ENCODE data around the gene TMEM245.
"Not testable (repeated sequence)": the region's sequence is repeated elsewhere in the genome, so short reads cannot be mapped to it uniquely, and the experiment has no call there.

TMEM245 gene

GRCh38 chr9:109001275-109001676 lies 118.5 kb downstream of the TMEM245 start:
- no peak for DNase-seq (ENCODE audit: low read depth in 1 of 2, low spot score in 1 of 2)

- DNase-seq (ENCODE audit: low read depth in 1 of 2, low spot score in 1 of 2): no peak
Observed at GRCh38 chr9:108997112-108997511, 122.6 kb downstream of the TMEM245 start.

GRCh38 chr9:108996643-108997042 lies 123.1 kb downstream of the TMEM245 start:
- no peak for DNase-seq (ENCODE audit: low read depth in 1 of 2, low spot score in 1 of 2)

- DNase-seq (ENCODE audit: low read depth in 1 of 2, low spot score in 1 of 2): no peak
Observed at GRCh38 chr9:108994695-108995094, 125.1 kb downstream of the TMEM245 start.

- no peak for DNase-seq (ENCODE audit: low read depth in 1 of 2, low spot score in 1 of 2)
Observed at GRCh38 chr9:108991479-108991878, 128.3 kb downstream of the TMEM245 start.

- no peak for DNase-seq (ENCODE audit: low read depth in 1 of 2, low spot score in 1 of 2)
Observed at GRCh38 chr9:108983885-108984284, 135.9 kb downstream of the TMEM245 start.

GRCh38 chr9:108980893-108981292 lies 138.9 kb downstream of the TMEM245 start:
- DNase-seq (ENCODE audit: low read depth in 1 of 2, low spot score in 1 of 2): no peak

- DNase-seq (ENCODE audit: low read depth in 1 of 2, low spot score in 1 of 2): no peak
Observed at GRCh38 chr9:108978205-108978604, 141.5 kb downstream of the TMEM245 start.

GRCh38 chr9:108973895-108974294 lies 145.9 kb downstream of the TMEM245 start:
- no peak for DNase-seq (ENCODE audit: low read depth in 1 of 2, low spot score in 1 of 2)

GRCh38 chr9:108972626-108973209 lies 147.0 kb downstream of the TMEM245 start:
- no peak for DNase-seq (ENCODE audit: low read depth in 1 of 2, low spot score in 1 of 2)

- DNase-seq (ENCODE audit: low read depth in 1 of 2, low spot score in 1 of 2): no peak
Observed at GRCh38 chr9:108972186-108972585, 147.6 kb downstream of the TMEM245 start.

- not testable (repeated sequence) for DNase-seq (ENCODE audit: low read depth in 1 of 2, low spot score in 1 of 2)
Observed at GRCh38 chr9:108971392-108971791, 148.4 kb downstream of the TMEM245 start.

- no peak for DNase-seq (ENCODE audit: low read depth in 1 of 2, low spot score in 1 of 2)
Observed at GRCh38 chr9:108967916-108968315, 151.8 kb downstream of the TMEM245 start.
